HepG2 (cell line): ENCODE measurements around the gene CA11.

Experiments
- POLR2AphosphoS5 ChIP-seq: IDR thresholded peaks from 2 replicates; pipeline ENCODE4 v1.6.1; 2012; ENCODE audit warnings: low read depth, low read length
- PRPF4 ChIP-seq: fragments of 200-400 bp; formaldehyde crosslinking; IDR thresholded peaks from 2 replicates; pipeline ENCODE4 v1.6.1; 2016; ENCODE audit warnings: low read length, low read depth; ENCODE audit not compliant: poor library complexity, severe bottlenecking
- TF ChIP-seq, protein P1 (sequence below): sonication (generic); formaldehyde crosslinking; IDR thresholded peaks from 2 replicates; pipeline ENCODE4 v1.5.0; 2020; ENCODE audit warnings: mild to moderate bottlenecking, missing genetic modification reagents, moderate library complexity

DNA sequence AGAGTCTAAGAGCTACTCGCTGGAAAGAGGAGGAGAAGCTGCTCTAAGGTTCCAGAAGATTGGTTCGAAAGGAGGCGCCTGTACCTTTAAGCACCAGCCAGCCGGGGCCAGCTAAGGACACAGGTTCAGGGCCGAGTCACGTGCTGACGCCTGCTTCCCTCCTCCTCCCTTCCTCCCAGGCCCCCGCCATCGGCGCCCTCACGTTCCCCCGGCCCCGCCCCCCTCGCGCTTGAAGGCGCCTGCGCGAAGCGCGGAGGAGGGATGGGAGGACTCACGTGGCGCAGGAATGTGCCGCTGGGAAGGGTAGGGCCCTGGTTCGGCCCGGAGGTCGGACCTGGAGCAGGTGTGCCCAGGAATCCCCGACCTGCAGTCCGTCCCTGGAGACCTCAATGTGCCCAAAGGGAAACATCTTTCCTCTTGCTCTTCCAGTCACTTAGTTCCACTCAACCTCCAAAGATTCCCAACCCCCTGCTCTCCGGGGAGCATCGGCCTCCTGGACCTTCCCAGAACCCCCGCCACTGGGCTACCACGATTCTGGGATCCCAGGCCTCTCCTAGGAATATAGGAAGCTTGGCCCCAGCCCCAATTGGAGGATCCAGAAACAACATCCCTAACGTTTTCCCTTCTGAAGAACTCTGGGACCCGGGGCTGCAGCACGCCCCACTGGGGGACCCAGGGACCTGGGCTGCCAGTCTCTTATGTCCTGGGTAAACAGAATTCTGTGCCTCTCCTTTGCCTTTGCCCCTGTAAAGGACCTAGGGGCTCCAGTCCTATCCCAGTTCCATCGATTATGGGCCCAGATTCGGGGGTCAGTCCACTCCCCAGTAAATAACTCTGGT, 11.3 kb downstream of the CA11 start:
- TF ChIP-seq POLR2AphosphoS5, result peak; percentile 79
- TF ChIP-seq PRPF4, result no peak
- TF ChIP-seq, protein P1, sequence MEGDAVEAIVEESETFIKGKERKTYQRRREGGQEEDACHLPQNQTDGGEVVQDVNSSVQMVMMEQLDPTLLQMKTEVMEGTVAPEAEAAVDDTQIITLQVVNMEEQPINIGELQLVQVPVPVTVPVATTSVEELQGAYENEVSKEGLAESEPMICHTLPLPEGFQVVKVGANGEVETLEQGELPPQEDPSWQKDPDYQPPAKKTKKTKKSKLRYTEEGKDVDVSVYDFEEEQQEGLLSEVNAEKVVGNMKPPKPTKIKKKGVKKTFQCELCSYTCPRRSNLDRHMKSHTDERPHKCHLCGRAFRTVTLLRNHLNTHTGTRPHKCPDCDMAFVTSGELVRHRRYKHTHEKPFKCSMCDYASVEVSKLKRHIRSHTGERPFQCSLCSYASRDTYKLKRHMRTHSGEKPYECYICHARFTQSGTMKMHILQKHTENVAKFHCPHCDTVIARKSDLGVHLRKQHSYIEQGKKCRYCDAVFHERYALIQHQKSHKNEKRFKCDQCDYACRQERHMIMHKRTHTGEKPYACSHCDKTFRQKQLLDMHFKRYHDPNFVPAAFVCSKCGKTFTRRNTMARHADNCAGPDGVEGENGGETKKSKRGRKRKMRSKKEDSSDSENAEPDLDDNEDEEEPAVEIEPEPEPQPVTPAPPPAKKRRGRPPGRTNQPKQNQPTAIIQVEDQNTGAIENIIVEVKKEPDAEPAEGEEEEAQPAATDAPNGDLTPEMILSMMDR (CRISPR knock-in tag), result peak; percentile 8; the same call in 1 of the 2 replicates
